HCT116 (cell line): ENCODE results near the gene PLAC9.

Experiments used
- CTCF ChIP-seq, 3 experiments: fragments of 200-600 bp in 1 of 3; sonication (generic) in 1 of 3; IDR thresholded peaks in 2 of 3; conservative IDR thresholded peaks in 1 of 3; 2 replicates each; pipeline ENCODE4 v1.5.1; 2012 to 2017; ENCODE audit warnings: low read depth in 2 of 3, low read length in 2 of 3, antibody characterized with exemption in 1 of 3, borderline replicate concordance in 1 of 3, control low read depth in 1 of 3, mild to moderate bottlenecking in 1 of 3, mixed read lengths in 1 of 3, mixed run types in 1 of 3, moderate library complexity in 1 of 3; ENCODE audit not compliant: insufficient read depth in 1 of 3
- EZH2 ChIP-seq: fragments of 200-600 bp; sonication (generic); IDR thresholded peaks from 2 replicates; pipeline ENCODE4 v1.6.1; 2017; ENCODE audit warnings: antibody characterized with exemption, mixed run types
- FOSL1 ChIP-seq: IDR thresholded peaks from 2 replicates; pipeline ENCODE4 v1.6.1; 2012; ENCODE audit warnings: low read depth
- POLR2A ChIP-seq: IDR thresholded peaks from 2 replicates; pipeline ENCODE4 v1.7.0; 2011; ENCODE audit warnings: borderline replicate concordance; ENCODE audit not compliant: insufficient read depth, insufficient read length; ENCODE audit errors: extremely low read depth

GRCh38 chr10:80191589-80192270 lies 59.2 kb downstream of the PLAC9 start:
- TF ChIP-seq CTCF (IDR thresholded peaks at IDR 0.05 in 2 of 3, conservative IDR thresholded peaks at IDR 0.05 in 1 of 3; ENCODE audit: borderline replicate concordance in 1 of 3, insufficient read depth in 1 of 3, low read depth in 2 of 3, low read length in 2 of 3) (no peak), EZH2 (no peak), FOSL1 (no peak), POLR2A (no peak)
